ENCODE data around the gene ACKR2.

The ACKR2 gene

DNA sequence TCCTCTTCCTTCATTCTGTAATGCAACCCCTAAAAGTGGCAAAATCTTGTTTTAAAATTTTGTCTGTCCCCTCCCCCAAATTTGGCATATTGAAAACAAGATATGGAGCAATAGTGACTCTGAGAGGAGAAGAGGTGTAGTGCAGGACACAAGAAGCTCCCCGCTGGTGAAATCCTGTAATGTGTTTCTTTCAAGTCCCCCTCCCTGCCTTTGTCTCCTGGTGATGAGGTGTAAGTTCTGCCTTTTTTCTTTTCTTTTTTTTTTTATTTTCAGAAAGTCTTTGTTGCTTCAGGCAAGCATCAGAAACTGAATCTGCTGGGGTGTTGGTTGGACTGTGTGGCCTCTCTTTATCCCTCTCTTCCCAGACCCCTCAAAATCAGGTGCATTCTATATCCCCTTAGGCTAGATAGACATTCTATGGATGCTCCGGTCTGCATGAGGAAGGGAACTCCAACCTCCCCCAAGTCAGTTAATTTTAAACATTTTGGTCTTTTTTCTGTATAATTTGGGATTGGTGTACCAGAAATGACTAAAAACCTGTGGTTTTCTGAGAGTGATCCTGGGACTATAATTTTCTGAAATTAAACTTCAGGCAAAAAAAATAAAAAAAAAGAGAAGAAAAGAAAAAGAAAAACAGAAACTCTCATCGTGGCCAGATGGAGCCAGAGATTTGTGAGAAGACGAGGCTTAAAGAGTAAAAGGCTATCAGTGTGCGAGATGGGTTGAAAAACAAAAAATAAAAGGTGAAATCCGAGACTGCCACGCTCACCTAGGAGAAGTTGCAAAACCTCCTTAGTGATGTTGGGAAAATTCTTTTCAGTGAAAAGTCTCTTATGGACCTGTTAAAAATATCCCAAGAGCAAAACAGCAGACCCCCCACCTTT is 21.4 kb downstream of the ACKR2 start:
- no peak for TF ChIP-seq EZH2phosphoT487 (IDR thresholded peaks at IDR 0.05; ENCODE audit: borderline replicate concordance)
- TF ChIP-seq, protein P1, sequence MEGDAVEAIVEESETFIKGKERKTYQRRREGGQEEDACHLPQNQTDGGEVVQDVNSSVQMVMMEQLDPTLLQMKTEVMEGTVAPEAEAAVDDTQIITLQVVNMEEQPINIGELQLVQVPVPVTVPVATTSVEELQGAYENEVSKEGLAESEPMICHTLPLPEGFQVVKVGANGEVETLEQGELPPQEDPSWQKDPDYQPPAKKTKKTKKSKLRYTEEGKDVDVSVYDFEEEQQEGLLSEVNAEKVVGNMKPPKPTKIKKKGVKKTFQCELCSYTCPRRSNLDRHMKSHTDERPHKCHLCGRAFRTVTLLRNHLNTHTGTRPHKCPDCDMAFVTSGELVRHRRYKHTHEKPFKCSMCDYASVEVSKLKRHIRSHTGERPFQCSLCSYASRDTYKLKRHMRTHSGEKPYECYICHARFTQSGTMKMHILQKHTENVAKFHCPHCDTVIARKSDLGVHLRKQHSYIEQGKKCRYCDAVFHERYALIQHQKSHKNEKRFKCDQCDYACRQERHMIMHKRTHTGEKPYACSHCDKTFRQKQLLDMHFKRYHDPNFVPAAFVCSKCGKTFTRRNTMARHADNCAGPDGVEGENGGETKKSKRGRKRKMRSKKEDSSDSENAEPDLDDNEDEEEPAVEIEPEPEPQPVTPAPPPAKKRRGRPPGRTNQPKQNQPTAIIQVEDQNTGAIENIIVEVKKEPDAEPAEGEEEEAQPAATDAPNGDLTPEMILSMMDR (conservative IDR thresholded peaks at IDR 0.05; ENCODE audit: low read length): peak; percentile 69
- no peaks in the 10 kb centered on the region for H3K9me2 ChIP-seq (replicated peaks; ENCODE audit: low read depth, low read length)
- no peaks in the 10 kb centered on the region for H3K79me2 ChIP-seq (ENCODE audit: insufficient read depth, low read length)
- H3K27me3 ChIP-seq (ENCODE audit: insufficient read depth, low read length, poor library complexity, severe bottlenecking): no peaks in the 10 kb centered on the region
- no peak overlapping the region for H3K4me3 ChIP-seq (ENCODE audit: low read length, poor library complexity, severe bottlenecking)
- H3F3A ChIP-seq (ENCODE audit: low read depth): no peaks in the 10 kb centered on the region
- H4K20me1 ChIP-seq (ENCODE audit: insufficient read depth, low read length, poor library complexity, severe bottlenecking): no peaks in the 10 kb centered on the region
- H2AFZ ChIP-seq (ENCODE audit: low read length): peak overlapping the region; percentile 79
- peaks cover 7% of the 10 kb centered on the region for H3K4me1 ChIP-seq (ENCODE audit: insufficient read depth, low read length, poor library complexity, severe bottlenecking)
- no peaks in the 10 kb centered on the region for H3K36me3 ChIP-seq (ENCODE audit: insufficient read depth, low read length)
- no peak overlapping the region for H3K9ac ChIP-seq (ENCODE audit: low read depth, low read length, poor library complexity, severe bottlenecking)
- H3K9me3 ChIP-seq (ENCODE audit: insufficient read depth, low read depth, low read length): no peaks in the 10 kb centered on the region
- peak overlapping the region; percentile 15 for H3K4me2 ChIP-seq (ENCODE audit: low read depth, low read length, poor library complexity, severe bottlenecking)

DNA sequence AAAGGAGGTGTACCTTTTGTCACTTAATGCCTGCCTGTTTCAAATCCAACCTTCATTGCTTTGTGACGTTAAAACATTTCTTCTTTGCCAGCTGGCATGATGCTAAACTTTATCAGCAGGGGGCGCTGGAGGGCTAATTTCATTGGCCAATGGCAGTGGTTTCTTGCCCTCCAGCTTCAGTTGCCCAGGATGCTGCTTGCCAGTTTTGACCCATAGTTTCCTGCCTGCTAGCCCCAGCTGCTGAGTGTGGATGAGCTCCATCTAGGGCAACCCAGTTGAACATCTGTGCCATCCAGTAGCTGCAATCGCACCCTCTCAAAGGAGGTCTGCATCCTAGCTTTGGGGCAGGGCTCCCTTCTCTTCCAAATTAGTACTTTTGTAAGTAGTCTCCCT is 22.1 kb downstream of the ACKR2 start:
- no peaks in the 10 kb centered on the region for H3F3A ChIP-seq (ENCODE audit: low read depth)
- peak overlapping the region; percentile 15 for H3K4me2 ChIP-seq (ENCODE audit: low read depth, low read length, poor library complexity, severe bottlenecking)
- peak overlapping the region; percentile 79 for H2AFZ ChIP-seq (ENCODE audit: low read length)
- H3K4me1 ChIP-seq (ENCODE audit: insufficient read depth, low read length, poor library complexity, severe bottlenecking): peaks cover 7% of the 10 kb centered on the region
- H3K9ac ChIP-seq (ENCODE audit: low read depth, low read length, poor library complexity, severe bottlenecking): peak overlapping the region; percentile 21
- no peaks in the 10 kb centered on the region for H3K9me2 ChIP-seq (replicated peaks; ENCODE audit: low read depth, low read length)
- no peaks in the 10 kb centered on the region for H3K27me3 ChIP-seq (ENCODE audit: insufficient read depth, low read length, poor library complexity, severe bottlenecking)
- no peak for TF ChIP-seq EZH2phosphoT487 (IDR thresholded peaks at IDR 0.05; ENCODE audit: borderline replicate concordance)
- TF ChIP-seq, protein P1 (conservative IDR thresholded peaks at IDR 0.05; ENCODE audit: low read length): peak; percentile 84
- no peaks in the 10 kb centered on the region for H3K36me3 ChIP-seq (ENCODE audit: insufficient read depth, low read length)
- no peak overlapping the region for H3K4me3 ChIP-seq (ENCODE audit: low read length, poor library complexity, severe bottlenecking)
- H3K79me2 ChIP-seq (ENCODE audit: insufficient read depth, low read length): no peaks in the 10 kb centered on the region
- no peaks in the 10 kb centered on the region for H4K20me1 ChIP-seq (ENCODE audit: insufficient read depth, low read length, poor library complexity, severe bottlenecking)
- H3K9me3 ChIP-seq (ENCODE audit: insufficient read depth, low read depth, low read length): no peaks in the 10 kb centered on the region

DNA sequence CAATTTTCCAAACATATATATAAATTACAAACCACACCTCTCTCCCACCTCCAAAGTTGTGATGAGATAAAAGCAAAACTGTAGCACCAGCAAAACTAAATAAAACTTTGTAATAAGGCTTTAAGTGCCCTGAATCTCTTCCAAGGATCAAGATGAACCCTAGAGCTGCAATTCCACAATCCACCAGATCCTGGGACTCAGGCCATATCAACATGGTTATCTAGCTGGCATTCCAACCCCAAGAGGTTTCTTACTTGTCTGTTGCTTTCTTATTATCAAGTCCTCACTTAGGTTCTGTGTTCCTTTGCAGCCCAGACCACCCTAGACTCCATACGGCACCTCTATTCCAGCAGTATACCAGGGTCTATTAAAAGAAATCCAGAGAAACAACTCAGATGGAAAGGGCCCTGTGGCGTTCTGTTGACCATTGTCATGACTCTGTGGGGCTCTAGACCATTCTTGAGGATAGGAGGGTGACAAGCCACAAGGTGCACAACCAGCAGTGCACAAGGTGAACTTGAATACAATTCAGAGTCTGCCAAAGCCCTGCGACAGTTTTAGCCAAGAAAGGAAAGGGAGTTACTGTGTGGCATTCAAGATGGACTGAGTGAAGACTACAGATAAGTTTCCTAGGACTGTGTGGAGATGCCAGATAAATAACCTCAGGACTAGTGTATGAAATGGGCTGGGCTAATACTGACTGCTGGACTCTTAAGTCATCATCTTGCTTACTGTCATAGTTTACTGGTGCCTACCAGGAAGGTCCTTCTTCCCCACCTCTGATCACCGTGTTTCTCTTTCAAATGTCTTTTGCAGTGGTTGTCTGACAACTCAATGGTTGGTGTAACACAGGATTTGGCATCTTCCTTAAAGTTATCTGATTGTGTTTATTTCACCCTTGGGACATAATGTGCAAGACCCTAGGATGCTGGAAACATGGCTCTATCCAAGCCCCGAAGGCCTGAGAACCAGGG is 27.2 kb downstream of the ACKR2 start:
- H3K4me2 ChIP-seq (ENCODE audit: low read depth, low read length, poor library complexity, severe bottlenecking): no peak overlapping the region
- H3K79me2 ChIP-seq (ENCODE audit: insufficient read depth, low read length): no peaks in the 10 kb centered on the region
- H4K20me1 ChIP-seq (ENCODE audit: insufficient read depth, low read length, poor library complexity, severe bottlenecking): no peaks in the 10 kb centered on the region
- no peaks in the 10 kb centered on the region for H3F3A ChIP-seq (ENCODE audit: low read depth)
- no peak overlapping the region for H2AFZ ChIP-seq (ENCODE audit: low read length)
- H3K9me3 ChIP-seq (ENCODE audit: insufficient read depth, low read depth, low read length): no peaks in the 10 kb centered on the region
- TF ChIP-seq EZH2phosphoT487 (IDR thresholded peaks at IDR 0.05; ENCODE audit: borderline replicate concordance): no peak
- TF ChIP-seq, protein P1 (conservative IDR thresholded peaks at IDR 0.05; ENCODE audit: low read length): no peak
- H3K9ac ChIP-seq (ENCODE audit: low read depth, low read length, poor library complexity, severe bottlenecking): no peak overlapping the region
- no peak overlapping the region for H3K4me3 ChIP-seq (ENCODE audit: low read length, poor library complexity, severe bottlenecking)
- H3K27me3 ChIP-seq (ENCODE audit: insufficient read depth, low read length, poor library complexity, severe bottlenecking): no peaks in the 10 kb centered on the region
- no peaks in the 10 kb centered on the region for H3K36me3 ChIP-seq (ENCODE audit: insufficient read depth, low read length)
- H3K9me2 ChIP-seq (replicated peaks; ENCODE audit: low read depth, low read length): no peaks in the 10 kb centered on the region
- H3K4me1 ChIP-seq (ENCODE audit: insufficient read depth, low read length, poor library complexity, severe bottlenecking): peaks cover 3% of the 10 kb centered on the region
